Uterus (tissue), 4 donors: ENCODE data around the gene GLDC. TPM values are rescaled to one million over a fixed set of nuclear protein-coding genes. Genes with fewer than 3 reads are reported as not detected.

ENCODE experiments used
- DNase-seq, 2 donors: peaks; one replicate each; pipeline ENCODE4 v3.0.0-alpha.2; 2019 to 2020
- H3K27ac ChIP-seq, 2 donors: fragments of 200-600 bp; sonication (generic); 1 replicate in 1 of 2; 2 replicates in 1 of 2; pipeline ENCODE4 v1.5.1; 2016 to 2018
- H3K27me3 ChIP-seq, 2 donors: fragments of 200-600 bp; sonication (generic); one replicate each; pipeline ENCODE4 v1.5.1; 2018 to 2019; ENCODE audit warnings: control low read depth in 1 of 2
- H3K36me3 ChIP-seq, 2 donors: fragments of 200-600 bp; sonication (generic); one replicate each; pipeline ENCODE4 v1.5.1; 2019; ENCODE audit warnings: control low read depth in 1 of 2
- H3K4me1 ChIP-seq, 2 donors: fragments of 200-600 bp; sonication (generic); one replicate each; pipeline ENCODE4 v1.5.1; 2018 to 2019; ENCODE audit warnings: control low read depth in 1 of 2
- H3K4me3 ChIP-seq, 2 donors: fragments of 200-600 bp; sonication (generic); 1 replicate in 1 of 2; 2 replicates in 1 of 2; pipeline ENCODE4 v1.5.1; 2018 to 2019; ENCODE audit warnings: mild to moderate bottlenecking in 1 of 2
- H3K9me3 ChIP-seq, 2 donors: fragments of 200-600 bp; sonication (generic); one replicate each; pipeline ENCODE4 v1.5.1; 2019; ENCODE audit warnings: control low read depth in 1 of 2
- POLR2A ChIP-seq, 2 donors: fragments of 450-650 bp; IDR thresholded peaks; one replicate each; pipeline ENCODE4 v1.6.1; 2016; ENCODE audit warnings: antibody characterized with exemption in 2 of 2, mild to moderate bottlenecking in 1 of 2, moderate library complexity in 1 of 2
- intact Hi-C: fragments of 100-400 bp; cut with DNase I; formaldehyde crosslinking; loops from one replicate; pipeline ENCODE4 v1.15.1; 2023; ENCODE audit warnings: low total_unique reads
- total RNA-seq, 4 donors: library from RNA; depleted of rRNA in 3 of 4; stranded (reverse); fragments of >200 nt in 3 of 4; gene quantifications; one replicate each; pipeline versions ENCODE4 v1.1.0 to v1.2.4, GENCODE V29; 2014 to 2023
- TF ChIP-seq, protein P1 (sequence below), 4 experiments: fragments of 200-600 bp in 2 of 4; fragments of 450-650 bp in 2 of 4; sonication (generic) in 2 of 4; IDR thresholded peaks; one replicate each; pipeline ENCODE4 v1.5.1; 2016 to 2019; ENCODE audit warnings: antibody characterized with exemption in 4 of 4, mild to moderate bottlenecking in 2 of 4, moderate library complexity in 1 of 4
- donor health status: DM: yes; HTN: yes; CAD: no.

Gene GLDC
- total RNA-seq, 4 donors from 2014 or later, result 0.26 to 8.4 (median 0.79) TPM; not detected in 1

DNA sequence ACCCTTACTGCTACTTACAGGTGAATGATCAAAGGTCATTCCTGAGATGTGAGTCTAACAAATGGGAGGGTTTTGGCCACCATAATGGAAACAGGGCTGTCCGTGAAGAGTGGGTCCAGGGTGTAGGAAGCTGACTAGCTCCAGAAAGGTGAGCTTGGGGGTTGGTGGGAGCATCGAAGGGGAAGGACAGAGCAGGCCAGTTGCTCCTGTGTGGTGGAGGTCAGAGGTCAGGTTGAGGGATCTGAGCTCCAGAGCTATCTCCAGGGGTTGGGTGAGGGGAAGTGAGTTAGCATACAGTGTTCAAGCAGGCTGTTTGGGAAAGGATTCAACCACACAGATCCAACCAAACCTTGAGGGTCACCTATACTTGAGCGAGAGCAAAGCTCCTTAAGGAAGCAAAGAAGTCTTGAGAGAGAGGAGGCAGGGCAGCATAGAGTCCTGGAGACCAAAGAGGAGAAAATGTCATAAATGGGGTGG, 18.7 kb upstream of the GLDC start:
- Histone ChIP-seq H3K9me3 (no peaks in the 10 kb centered on the region), H3K4me1 (no peaks in the 10 kb centered on the region), H3K27ac (no peak overlapping the region), H3K27me3 (no peaks in the 10 kb centered on the region), H3K4me3 (no peak overlapping the region), H3K36me3 (no peaks in the 10 kb centered on the region)
- TF ChIP-seq, protein P1, sequence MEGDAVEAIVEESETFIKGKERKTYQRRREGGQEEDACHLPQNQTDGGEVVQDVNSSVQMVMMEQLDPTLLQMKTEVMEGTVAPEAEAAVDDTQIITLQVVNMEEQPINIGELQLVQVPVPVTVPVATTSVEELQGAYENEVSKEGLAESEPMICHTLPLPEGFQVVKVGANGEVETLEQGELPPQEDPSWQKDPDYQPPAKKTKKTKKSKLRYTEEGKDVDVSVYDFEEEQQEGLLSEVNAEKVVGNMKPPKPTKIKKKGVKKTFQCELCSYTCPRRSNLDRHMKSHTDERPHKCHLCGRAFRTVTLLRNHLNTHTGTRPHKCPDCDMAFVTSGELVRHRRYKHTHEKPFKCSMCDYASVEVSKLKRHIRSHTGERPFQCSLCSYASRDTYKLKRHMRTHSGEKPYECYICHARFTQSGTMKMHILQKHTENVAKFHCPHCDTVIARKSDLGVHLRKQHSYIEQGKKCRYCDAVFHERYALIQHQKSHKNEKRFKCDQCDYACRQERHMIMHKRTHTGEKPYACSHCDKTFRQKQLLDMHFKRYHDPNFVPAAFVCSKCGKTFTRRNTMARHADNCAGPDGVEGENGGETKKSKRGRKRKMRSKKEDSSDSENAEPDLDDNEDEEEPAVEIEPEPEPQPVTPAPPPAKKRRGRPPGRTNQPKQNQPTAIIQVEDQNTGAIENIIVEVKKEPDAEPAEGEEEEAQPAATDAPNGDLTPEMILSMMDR (IDR thresholded peaks at IDR 0.05), result no peak
- no peak for TF ChIP-seq POLR2A (IDR thresholded peaks at IDR 0.05)
- no peak for DNase-seq
- intact Hi-C loops, result loop anchor here (10.0 kb wide), 1 partner anchor 309 kb away; no protein-coding TSS in a partner anchor

DNA sequence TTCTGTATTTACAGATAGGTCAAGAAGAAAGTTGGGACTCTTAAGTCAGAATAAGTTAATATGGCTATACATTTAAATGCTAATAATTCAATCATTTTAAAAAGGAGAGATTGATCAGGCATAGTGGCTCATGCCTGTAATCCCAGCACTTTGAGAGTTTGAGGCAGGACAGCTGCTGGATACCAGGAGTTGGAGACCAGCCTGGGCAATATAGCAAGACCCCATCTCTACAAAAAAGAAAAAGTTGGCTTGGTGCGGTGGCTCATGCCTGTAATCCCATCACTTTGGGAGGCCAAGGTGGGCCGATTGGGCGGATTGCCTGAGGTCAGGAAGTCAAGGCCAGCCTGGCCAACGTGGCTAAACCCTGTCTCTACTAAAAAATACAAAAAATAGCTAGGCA, 15.0 kb upstream of the GLDC start:
- no peak for DNase-seq
- H3K36me3 ChIP-seq, result no peaks in the 10 kb centered on the region
- H3K4me1 ChIP-seq, result no peaks in the 10 kb centered on the region
- no peak overlapping the region for H3K27ac ChIP-seq
- TF ChIP-seq POLR2A (IDR thresholded peaks at IDR 0.05), result no peak
- TF ChIP-seq, protein P1 (IDR thresholded peaks at IDR 0.05), result no peak
- no peaks in the 10 kb centered on the region for H3K9me3 ChIP-seq
- no peaks in the 10 kb centered on the region for H3K27me3 ChIP-seq
- H3K4me3 ChIP-seq, result no peak overlapping the region
- intact Hi-C loops, result loop anchor here (10.0 kb wide), 1 partner anchor 306 kb away; no protein-coding TSS in a partner anchor

DNA sequence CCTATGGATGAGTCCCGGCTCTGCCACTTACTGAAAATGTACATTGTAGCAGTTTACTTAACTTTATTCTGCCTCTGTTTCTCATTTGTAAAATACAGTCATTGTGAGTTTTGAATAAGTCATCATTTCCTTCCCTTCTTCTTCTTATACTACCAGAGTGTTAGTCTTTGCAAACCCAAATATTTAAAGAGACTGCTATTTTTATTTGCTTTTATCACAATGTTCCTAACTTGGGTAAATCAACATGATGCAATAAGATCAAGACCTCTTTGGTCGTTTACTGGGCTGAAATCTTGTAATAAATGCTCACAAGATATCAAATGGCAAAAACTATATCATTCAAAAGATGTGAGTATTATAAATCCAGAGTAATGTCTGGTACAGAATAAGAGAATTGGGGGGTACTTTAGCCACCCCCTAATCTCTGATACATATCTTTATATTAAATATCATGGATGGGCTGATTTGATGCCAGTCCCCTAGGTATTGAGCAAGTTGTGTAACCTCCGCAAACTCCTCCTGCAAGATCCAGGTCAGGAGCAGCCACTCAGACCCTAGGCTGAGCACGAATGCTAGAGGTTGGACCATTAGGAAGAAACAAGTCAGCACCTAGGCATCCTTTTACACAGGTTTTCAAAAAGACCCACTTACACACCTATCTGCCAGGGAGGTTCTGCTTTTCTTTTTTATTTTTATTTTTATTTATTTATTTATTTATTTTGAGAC, 13.3 kb upstream of the GLDC start:
- Histone ChIP-seq H3K9me3 (no peaks in the 10 kb centered on the region), H3K4me1 (no peaks in the 10 kb centered on the region), H3K4me3 (no peak overlapping the region), H3K27ac (no peak overlapping the region), H3K36me3 (no peaks in the 10 kb centered on the region), H3K27me3 (no peaks in the 10 kb centered on the region)
- TF ChIP-seq, protein P1 (IDR thresholded peaks at IDR 0.05), result no peak
- no peak for TF ChIP-seq POLR2A (IDR thresholded peaks at IDR 0.05)
- no peak for DNase-seq
- intact Hi-C loops, result no loop called here

DNA sequence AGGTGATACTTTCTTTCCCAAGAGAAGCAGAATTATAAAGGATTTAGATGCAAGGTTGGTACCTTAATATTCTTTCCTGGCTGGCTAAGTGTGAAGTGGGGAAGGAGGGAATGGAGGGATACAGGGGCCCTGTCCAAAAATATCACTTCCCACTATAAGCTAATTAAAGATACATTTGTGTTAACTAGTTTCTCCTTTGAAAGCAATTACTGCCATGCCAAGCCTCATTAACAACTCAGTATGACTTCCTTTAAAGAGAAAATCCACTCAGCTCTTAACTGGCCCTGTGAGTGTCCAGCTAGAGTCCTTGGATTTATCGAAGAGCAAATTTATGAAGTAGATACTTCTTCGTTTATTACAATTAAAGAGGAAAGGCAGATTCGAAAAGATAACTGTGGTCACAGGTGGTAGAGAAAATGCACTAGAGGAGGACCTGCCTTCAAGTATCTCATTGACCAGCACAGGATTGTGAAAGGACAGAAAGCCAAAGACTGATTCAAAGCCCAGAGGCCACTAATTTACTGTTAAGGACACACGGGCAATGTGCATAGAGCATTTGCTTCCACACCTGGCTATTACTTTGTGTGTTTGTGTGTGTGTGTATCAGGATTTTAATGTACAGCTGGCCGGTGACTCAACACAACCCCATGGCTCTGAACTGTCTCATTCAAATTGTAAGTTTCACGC, 11.2 kb upstream of the GLDC start:
- H3K36me3 ChIP-seq, result no peaks in the 10 kb centered on the region
- H3K4me1 ChIP-seq, result no peaks in the 10 kb centered on the region
- H3K27ac ChIP-seq, result no peak overlapping the region
- no peaks in the 10 kb centered on the region for H3K27me3 ChIP-seq
- TF ChIP-seq, protein P1 (IDR thresholded peaks at IDR 0.05), result no peak
- no peak for TF ChIP-seq POLR2A (IDR thresholded peaks at IDR 0.05)
- no peaks in the 10 kb centered on the region for H3K9me3 ChIP-seq
- intact Hi-C loops, result no loop called here
- H3K4me3 ChIP-seq, result no peak overlapping the region
- no peak for DNase-seq

DNA sequence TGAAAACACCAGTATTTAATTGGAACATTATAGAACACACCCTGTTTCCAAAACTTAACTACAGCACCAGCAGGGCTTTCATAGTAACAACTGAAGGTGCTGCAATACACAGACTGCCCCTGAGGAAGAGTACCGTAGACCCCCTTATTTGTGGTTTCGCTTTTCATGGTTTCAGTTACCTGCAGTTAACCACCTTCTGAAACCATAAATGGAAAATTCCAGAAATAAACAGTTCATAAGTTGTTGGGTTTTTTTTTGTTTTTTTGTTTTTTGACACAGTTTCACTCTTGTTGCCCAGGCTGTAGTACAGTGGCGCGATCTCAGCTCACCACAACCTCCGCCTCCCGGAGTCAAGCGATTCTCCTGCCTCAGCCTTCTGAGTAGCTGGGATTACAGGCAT, 9.5 kb upstream of the GLDC start:
- no peak overlapping the region for H3K27ac ChIP-seq
- intact Hi-C loops, result no loop called here
- TF ChIP-seq, protein P1 (IDR thresholded peaks at IDR 0.05), result no peak
- no peak for TF ChIP-seq POLR2A (IDR thresholded peaks at IDR 0.05)

More for the DNA sequence above, 9.5 kb upstream of the GLDC start:
- no peaks in the 10 kb centered on the region for H3K36me3 ChIP-seq
- H3K4me1 ChIP-seq, result no peaks in the 10 kb centered on the region
- H3K4me3 ChIP-seq, result no peak overlapping the region
- no peaks in the 10 kb centered on the region for H3K9me3 ChIP-seq
- no peaks in the 10 kb centered on the region for H3K27me3 ChIP-seq
- DNase-seq, result no peak
